Glutamatergic neuron (in vitro differentiated cells): ENCODE results near the gene IL19. TPM values are rescaled to one million over a fixed set of nuclear protein-coding genes. Genes with fewer than 3 reads are reported as not detected.

Source experiments
- DNase-seq: peaks from one replicate; pipeline ENCODE4 v3.0.0; 2022
- H3K27ac Mint-ChIP-seq: one replicate; pipeline ENCODE4 v1.8.0; 2020; ENCODE audit warnings: mild to moderate bottlenecking, mixed read lengths, inconsistent platforms; ENCODE audit not compliant: unreplicated experiment
- H3K27me3 Mint-ChIP-seq: one replicate; pipeline ENCODE4 v1.8.0; 2020; ENCODE audit warnings: mild to moderate bottlenecking, moderate library complexity, mixed read lengths, inconsistent platforms; ENCODE audit not compliant: unreplicated experiment
- H3K36me3 Mint-ChIP-seq: one replicate; pipeline ENCODE4 v1.8.0; 2020; ENCODE audit warnings: mild to moderate bottlenecking, mixed read lengths, inconsistent platforms; ENCODE audit not compliant: unreplicated experiment
- H3K4me1 Mint-ChIP-seq: one replicate; pipeline ENCODE4 v1.8.0; 2020; ENCODE audit warnings: mild to moderate bottlenecking, low read depth, mixed read lengths, inconsistent platforms; ENCODE audit not compliant: unreplicated experiment
- H3K4me3 Mint-ChIP-seq: one replicate; pipeline ENCODE4 v1.8.0; 2020; ENCODE audit warnings: mild to moderate bottlenecking, mixed read lengths, inconsistent platforms; ENCODE audit not compliant: unreplicated experiment
- H3K9me3 Mint-ChIP-seq: one replicate; pipeline ENCODE4 v1.8.0; 2020; ENCODE audit warnings: mild to moderate bottlenecking, moderate library complexity, mixed read lengths, inconsistent platforms; ENCODE audit not compliant: unreplicated experiment
- CTCF ChIP-seq: fragments of 200-600 bp; sonication (generic); IDR thresholded peaks from one replicate; pipeline ENCODE4 v1.5.0; 2021; ENCODE audit not compliant: partially characterized antibody, unreplicated experiment
- long read RNA-seq: library from polyadenylated mRNA; unstranded; transcript quantifications from one replicate; pipeline ENCODE4 v2.0.0, GENCODE V29; 2020; ENCODE audit not compliant: unreplicated experiment
- total RNA-seq: library from RNA; stranded (reverse); fragmentation: NEBNext Ultra II Directional; extraction: Animal tissue kit (Norgen Biotek cat#: 25700); gene quantifications from one replicate; pipeline ENCODE4 v1.2.1, GENCODE V29; 2021; ENCODE audit not compliant: unreplicated experiment

IL19 gene
- total RNA-seq: not detected
- long read RNA-seq: 0 reads

- H3K4me3 Mint-ChIP-seq: no peak within 1 kb of the TSS
- H3K27ac Mint-ChIP-seq: no peak within 1 kb of the TSS
- DNase-seq: no peak
- TF ChIP-seq CTCF: no peak
- H3K4me1 Mint-ChIP-seq: peaks cover 6% of the 10 kb centered on the region
- peaks cover 3% of the 10 kb centered on the region for H3K27me3 Mint-ChIP-seq
- H3K9me3 Mint-ChIP-seq: no peaks in the 10 kb centered on the region
- H3K36me3 Mint-ChIP-seq: no peaks in the 10 kb centered on the region
Observed at GRCh38 chr1:206770531-206771337, at the start of gene IL19. Gene IL19, plus strand, starts transcription at chr1:206770773. Its CDS starts 65,890 bp downstream, at chr1:206836663.

- H3K9me3 Mint-ChIP-seq: peaks cover 5% of the 10 kb centered on the region
- no peak overlapping the region for H3K4me3 Mint-ChIP-seq
- H3K4me1 Mint-ChIP-seq: peaks cover 33% of the 10 kb centered on the region
- TF ChIP-seq CTCF: no peak
- no peak for DNase-seq
- peaks cover 6% of the 10 kb centered on the region for H3K27me3 Mint-ChIP-seq
- no peaks in the 10 kb centered on the region for H3K36me3 Mint-ChIP-seq
- no peak overlapping the region for H3K27ac Mint-ChIP-seq
Observed at GRCh38 chr1:206721454-206721853, 49.1 kb upstream of the IL19 start.

GRCh38 chr1:206722751-206723461 is 47.7 kb upstream of the IL19 start:
- peaks cover 7% of the 10 kb centered on the region for H3K27me3 Mint-ChIP-seq
- TF ChIP-seq CTCF: no peak
- no peak overlapping the region for H3K27ac Mint-ChIP-seq

GRCh38 chr1:206723462-206723804 is 47.1 kb upstream of the IL19 start:
- Mint-ChIP-seq H3K27ac (no peak overlapping the region), H3K4me1 (peaks cover 42% of the 10 kb centered on the region), H3K27me3 (peaks cover 7% of the 10 kb centered on the region), H3K9me3 (peaks cover 5% of the 10 kb centered on the region), H3K36me3 (no peaks in the 10 kb centered on the region), H3K4me3 (no peak overlapping the region)
- TF ChIP-seq CTCF: no peak
- DNase-seq: no peak

More at GRCh38 chr1:206722751-206723461, 47.7 kb upstream of the IL19 start:
- DNase-seq: no peak
- Mint-ChIP-seq H3K36me3 (no peaks in the 10 kb centered on the region), H3K4me1 (peaks cover 38% of the 10 kb centered on the region), H3K4me3 (no peak overlapping the region), H3K9me3 (peaks cover 5% of the 10 kb centered on the region)

GRCh38 chr1:206723805-206724472 is 46.6 kb upstream of the IL19 start:
- peaks cover 7% of the 10 kb centered on the region for H3K27me3 Mint-ChIP-seq
- peaks cover 39% of the 10 kb centered on the region for H3K4me1 Mint-ChIP-seq
- no peak for TF ChIP-seq CTCF
- no peak overlapping the region for H3K4me3 Mint-ChIP-seq
- no peaks in the 10 kb centered on the region for H3K36me3 Mint-ChIP-seq
- peaks cover 5% of the 10 kb centered on the region for H3K9me3 Mint-ChIP-seq
- H3K27ac Mint-ChIP-seq: no peak overlapping the region
- no peak for DNase-seq
